ENCODE results near the gene COL5A1.

COL5A1 gene

GRCh38 chr9:134733480-134734232 is 92.1 kb downstream of the COL5A1 start:
- no peak overlapping the region for H3K27ac ChIP-seq
- TF ChIP-seq ZFX (IDR thresholded peaks at IDR 0.05) (no peak), CTCF (conservative IDR thresholded peaks at IDR 0.05) (no peak)

GRCh38 chr9:134734270-134734669 is 92.7 kb downstream of the COL5A1 start:
- no peak overlapping the region for H3K27ac ChIP-seq
- no peak for TF ChIP-seq ZFX (IDR thresholded peaks at IDR 0.05)
- no peak for TF ChIP-seq CTCF (conservative IDR thresholded peaks at IDR 0.05)

DNA sequence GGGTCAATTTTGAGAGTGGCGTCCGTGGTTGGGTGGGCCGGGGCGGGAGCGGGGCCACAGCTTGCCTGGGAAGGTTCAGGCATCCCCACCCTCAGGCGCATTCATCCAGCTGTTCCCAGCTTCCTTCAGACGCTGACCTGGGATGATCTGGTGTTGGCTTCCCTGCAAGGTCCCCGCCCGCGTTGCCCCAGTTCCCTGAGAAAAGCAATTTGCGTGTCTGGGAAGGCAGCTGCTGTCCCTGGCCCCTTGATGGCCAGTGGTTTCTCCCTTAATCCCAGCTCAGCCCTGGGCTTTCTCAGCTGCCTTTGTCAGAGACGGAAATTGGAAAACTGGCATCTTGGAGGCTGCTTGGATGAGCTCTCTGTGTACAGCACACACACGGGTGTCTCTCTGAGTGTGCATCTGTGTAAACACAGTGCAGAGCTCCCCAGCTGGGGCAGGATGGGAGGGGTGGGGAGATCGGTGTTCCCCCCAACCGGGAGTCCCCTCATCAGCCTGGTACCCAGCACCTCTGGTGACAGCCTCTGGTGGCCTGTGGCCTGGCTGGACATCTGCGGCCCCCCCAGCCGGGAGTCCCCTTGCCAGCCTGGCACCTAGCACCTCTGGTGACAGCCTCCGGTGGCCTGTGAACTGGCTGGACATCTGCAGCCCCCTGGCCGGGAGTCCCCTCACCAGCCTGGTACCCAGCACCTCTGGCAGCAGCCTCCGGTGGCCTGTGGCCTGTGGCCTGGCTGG is 94.0 kb downstream of the COL5A1 start:
- H3K27ac ChIP-seq: no peak overlapping the region
- TF ChIP-seq ZFX (IDR thresholded peaks at IDR 0.05): no peak
- TF ChIP-seq CTCF (conservative IDR thresholded peaks at IDR 0.05): no peak

- TF ChIP-seq CTCF (conservative IDR thresholded peaks at IDR 0.05): no peak
- no peak for TF ChIP-seq ZFX (IDR thresholded peaks at IDR 0.05)
- H3K27ac ChIP-seq: no peak overlapping the region
Measured at GRCh38 chr9:134736791-134737497, 95.3 kb downstream of the COL5A1 start.

GRCh38 chr9:134737842-134738580 is 96.4 kb downstream of the COL5A1 start:
- TF ChIP-seq ZFX (IDR thresholded peaks at IDR 0.05): no peak
- no peak for TF ChIP-seq CTCF (conservative IDR thresholded peaks at IDR 0.05)
- no peak overlapping the region for H3K27ac ChIP-seq

- peak; percentile 92 for TF ChIP-seq CTCF (conservative IDR thresholded peaks at IDR 0.05)
- no peak for TF ChIP-seq ZFX (IDR thresholded peaks at IDR 0.05)
Measured at GRCh38 chr9:134738869-134739659, 97.5 kb downstream of the COL5A1 start.

More at GRCh38 chr9:134738869-134739659, 97.5 kb downstream of the COL5A1 start:
- H3K27ac ChIP-seq: no peak overlapping the region

Data from C4-2B (cell line).